IMR-90 (cell line): ENCODE measurements around the gene IL36G. TPM values are rescaled to one million over a fixed set of nuclear protein-coding genes. Genes with fewer than 3 reads are reported as not detected.

Source experiments
- ATAC-seq: fragments of 200-7000 bp; cut with Tn5 transposase; 2 replicates; pipeline ENCODE4 v1.9.1; 2020; ENCODE audit warnings: low read depth, mild to moderate bottlenecking, moderate library complexity
- BruUV-seq: library from RNA; stranded (reverse); fragments of 400-500 nt; replicated peaks from 2 replicates; lab custom pipeline; 2021; lab: Mats Ljungman, UMichigan
- CTCF ChIA-PET: fragments of 300-600 bp; formaldehyde crosslinking; extraction: SDS; loops from one replicate; lab custom pipeline; 2021; ENCODE audit warnings: antibody characterized with exemption; lab: Yijun Ruan, JAX
- POLR2A ChIA-PET: fragments of 300-600 bp; sonication (Branson Sonifier 250); formaldehyde crosslinking; loops from one replicate; lab custom pipeline; 2022; ENCODE audit warnings: antibody characterized with exemption; ENCODE audit not compliant: unreplicated experiment; lab: Charles Lee
- DNase-seq: peaks from one replicate; pipeline ENCODE4 v3.0.0; 2013
- H2AFZ ChIP-seq: replicated peaks from 2 replicates; pipeline ENCODE3; 2013; ENCODE audit warnings: low read length, mild to moderate bottlenecking; ENCODE audit not compliant: poor library complexity
- H2AK5ac ChIP-seq: 2 replicates; pipeline ENCODE4 v1.6.1; 2013; ENCODE audit warnings: low read depth, low read length, inconsistent platforms
- H2AK9ac ChIP-seq: replicated peaks from 2 replicates; pipeline ENCODE3; 2013; ENCODE audit warnings: mild to moderate bottlenecking, low read depth, low read length, moderate library complexity; ENCODE audit not compliant: poor library complexity
- H2BK120ac ChIP-seq: 2 replicates; pipeline ENCODE4 v1.6.1; 2013; ENCODE audit warnings: low read depth, low read length, inconsistent platforms
- H2BK15ac ChIP-seq: 3 replicates; pipeline ENCODE4 v1.6.1; 2013; ENCODE audit warnings: low read depth, low read length, inconsistent platforms
- H2BK20ac ChIP-seq: 2 replicates; pipeline ENCODE4 v1.6.1; 2013; ENCODE audit warnings: low read depth, mild to moderate bottlenecking, inconsistent platforms, low read length, moderate library complexity
- H2BK5ac ChIP-seq: 2 replicates; pipeline ENCODE4 v1.6.1; 2013; ENCODE audit warnings: mild to moderate bottlenecking, low read depth, low read length, inconsistent platforms; ENCODE audit not compliant: poor library complexity, severe bottlenecking
- H3K14ac ChIP-seq: replicated peaks from 2 replicates; pipeline ENCODE4 v1.6.1; 2013; ENCODE audit warnings: low read depth, low read length, inconsistent platforms
- H3K18ac ChIP-seq: 2 replicates; pipeline ENCODE4 v1.6.1; 2013; ENCODE audit warnings: low read depth, low read length, control low read depth
- H3K23ac ChIP-seq: 2 replicates; pipeline ENCODE4 v1.6.1; 2013; ENCODE audit warnings: low read depth, low read length, inconsistent platforms
- H3K27ac ChIP-seq: 2 replicates; pipeline ENCODE4 v1.5.1; 2013; ENCODE audit warnings: mild to moderate bottlenecking, control low read depth, low read length; ENCODE audit not compliant: insufficient read depth
- H3K27me3 ChIP-seq: 2 replicates; pipeline ENCODE4 v1.6.1; 2013; ENCODE audit warnings: low read length; ENCODE audit not compliant: control insufficient read depth, insufficient read depth
- H3K36me3 ChIP-seq: 2 replicates; pipeline ENCODE4 v1.6.1; 2013; ENCODE audit warnings: low read length, mixed read lengths; ENCODE audit not compliant: control insufficient read depth, insufficient read depth
- H3K4ac ChIP-seq: 2 replicates; pipeline ENCODE4 v1.6.1; 2013; ENCODE audit warnings: low read depth, low read length, inconsistent platforms
- H3K4me1 ChIP-seq: 2 replicates; pipeline ENCODE4 v1.6.1; 2013; ENCODE audit warnings: low read length, mixed read lengths; ENCODE audit not compliant: control insufficient read depth, insufficient read depth
- H3K4me2 ChIP-seq: 2 replicates; pipeline ENCODE4 v1.6.1; 2013; ENCODE audit warnings: low read depth, mild to moderate bottlenecking, control low read depth, low read length, moderate library complexity
- H3K4me3 ChIP-seq: 2 replicates; pipeline ENCODE4 v1.5.1; 2013; ENCODE audit warnings: low read depth, mild to moderate bottlenecking, control low read depth, low read length, moderate library complexity; ENCODE audit not compliant: insufficient read depth
- H3K56ac ChIP-seq: 2 replicates; pipeline ENCODE4 v1.6.1; 2013; ENCODE audit warnings: low read length, inconsistent platforms; ENCODE audit not compliant: insufficient read depth; ENCODE audit errors: extremely low read depth
- H3K79me1 ChIP-seq, 2 experiments: 2 replicates each; pipeline ENCODE4 v1.6.1; 2013; ENCODE audit warnings: low read length in 2 of 2, inconsistent platforms in 1 of 2, low read depth in 1 of 2
- H3K9ac ChIP-seq: 2 replicates; pipeline ENCODE4 v1.6.1; 2013; ENCODE audit warnings: low read depth, low read length, control low read depth
- H3K9me1 ChIP-seq: 2 replicates; pipeline ENCODE4 v1.6.1; 2013; ENCODE audit warnings: low read length, inconsistent platforms; ENCODE audit not compliant: insufficient read depth
- H3K9me3 ChIP-seq: 2 replicates; pipeline ENCODE4 v1.6.1; 2013; ENCODE audit warnings: low read length; ENCODE audit not compliant: control insufficient read depth, insufficient read depth
- H4K20me1 ChIP-seq: 2 replicates; pipeline ENCODE4 v1.6.1; 2013; ENCODE audit warnings: low read length, inconsistent platforms; ENCODE audit not compliant: insufficient read depth
- H4K5ac ChIP-seq: 2 replicates; pipeline ENCODE4 v1.6.1; 2013; ENCODE audit warnings: mild to moderate bottlenecking, low read depth, low read length, control low read depth
- H4K8ac ChIP-seq, 2 experiments: 2 replicates each; pipeline ENCODE4 v1.6.1; 2013; ENCODE audit warnings: low read depth in 2 of 2, low read length in 2 of 2, control low read depth in 1 of 2, inconsistent platforms in 1 of 2
- H4K91ac ChIP-seq: 2 replicates; pipeline ENCODE4 v1.6.1; 2013; ENCODE audit warnings: low read depth, low read length, inconsistent platforms; ENCODE audit not compliant: insufficient read depth
- BHLHE40 ChIP-seq: fragments of 150-350 bp; IDR thresholded peaks from 2 replicates; pipeline ENCODE4 v1.6.1; 2016; ENCODE audit warnings: mild to moderate bottlenecking, low read depth, low read length
- CEBPB ChIP-seq: IDR thresholded peaks from 2 replicates; pipeline ENCODE4 v1.6.1; 2012; ENCODE audit warnings: low read depth, low read length, improper control_type of control experiment
- CHD1 ChIP-seq: IDR thresholded peaks from 2 replicates; pipeline ENCODE4 v1.6.1; 2012; ENCODE audit warnings: low read depth, low read length, improper control_type of control experiment
- CTCF ChIP-seq: conservative IDR thresholded peaks from 2 replicates; pipeline ENCODE4 v1.5.1; 2012; ENCODE audit warnings: mild to moderate bottlenecking, low read depth, low read length, improper control_type of control experiment
- ELK1 ChIP-seq: fragments of 150-350 bp; IDR thresholded peaks from 2 replicates; pipeline ENCODE4 v1.6.1; 2016; ENCODE audit warnings: low read depth, mild to moderate bottlenecking, low read length, moderate library complexity, borderline replicate concordance
- FOS ChIP-seq: fragments of 150-350 bp; IDR thresholded peaks from 2 replicates; pipeline ENCODE4 v1.6.1; 2016; ENCODE audit warnings: low read depth, low read length
- MAFK ChIP-seq: IDR thresholded peaks from 2 replicates; pipeline ENCODE4 v1.6.1; 2012; ENCODE audit warnings: low read depth, low read length, improper control_type of control experiment
- MAZ ChIP-seq: IDR thresholded peaks from 2 replicates; pipeline ENCODE4 v1.6.1; 2012; ENCODE audit warnings: low read depth, mild to moderate bottlenecking, low read length, improper control_type of control experiment, moderate library complexity, borderline replicate concordance
- MXI1 ChIP-seq: IDR thresholded peaks from 2 replicates; pipeline ENCODE4 v1.6.1; 2012; ENCODE audit warnings: low read depth, mild to moderate bottlenecking, low read length, moderate library complexity, borderline replicate concordance
- NFE2L2 ChIP-seq: fragments of 150-350 bp; IDR thresholded peaks from 2 replicates; pipeline ENCODE4 v1.6.1; 2016; ENCODE audit warnings: low read depth, mild to moderate bottlenecking, low read length
- POLR2A ChIP-seq: IDR thresholded peaks from 2 replicates; pipeline ENCODE4 v1.6.1; 2012; ENCODE audit warnings: mild to moderate bottlenecking, low read depth, low read length
- RAD21 ChIP-seq: IDR thresholded peaks from 2 replicates; pipeline ENCODE4 v1.6.1; 2012; ENCODE audit warnings: low read length, improper control_type of control experiment
- RCOR1 ChIP-seq: IDR thresholded peaks from 2 replicates; pipeline ENCODE4 v1.6.1; 2012; ENCODE audit warnings: mild to moderate bottlenecking, low read length, improper control_type of control experiment; ENCODE audit not compliant: insufficient replicate concordance
- RFX5 ChIP-seq: IDR thresholded peaks from 2 replicates; pipeline ENCODE4 v1.8.0; 2012; ENCODE audit warnings: low read depth, mild to moderate bottlenecking, low read length, moderate library complexity
- SMC3 ChIP-seq: fragments of 150-350 bp; IDR thresholded peaks from 2 replicates; pipeline ENCODE4 v1.6.1; 2016; ENCODE audit warnings: low read depth, mild to moderate bottlenecking, antibody characterized with exemption, low read length, moderate library complexity
- USF2 ChIP-seq: fragments of 150-350 bp; IDR thresholded peaks from 2 replicates; pipeline ENCODE4 v1.6.1; 2017; ENCODE audit warnings: mild to moderate bottlenecking, antibody characterized with exemption, low read length, low read depth
- WGBS, 2 experiments: methylation state at CpG; one replicate each; pipeline versions ENCODE4 v1.1.5 to v1.1.7; 2013; ENCODE audit warnings: missing lambda C conversion rate in 2 of 2; ENCODE audit not compliant: insufficient read length in 1 of 2; ENCODE audit errors: extremely low coverage in 2 of 2; 5-methylcytosine and 5-hydroxymethylcytosine counted together
- dilution Hi-C: fragments of 300-500 bp; cut with HindIII; formaldehyde crosslinking; loops from one replicate; pipeline ENCODE4 v1.14.3; 2018; ENCODE audit warnings: low sequenced_read_pairs; ENCODE audit not compliant: unreplicated experiment
- in situ Hi-C: fragments of 300-500 bp; cut with MboI; formaldehyde crosslinking; loops from 3 replicates; pipeline ENCODE4 v1.14.3; 2019; ENCODE audit warnings: low sequenced_read_pairs, inconsistent platforms, mixed read lengths
- intact Hi-C: fragments of 100-400 bp; cut with micrococcal nuclease; formaldehyde crosslinking; loops from 2 replicates; pipeline ENCODE4 v1.10.0; 2022
- polyA plus RNA-seq, 3 experiments: library from polyadenylated mRNA; depleted of rRNA; stranded (reverse); fragments of >200 nt; gene quantifications; 2 replicates each; pipeline ENCODE4 v1.2.3, GENCODE V29; 2012; ENCODE audit warnings: low replicate concordance in 1 of 3
- total RNA-seq: library from RNA; depleted of rRNA; stranded (reverse); fragments of >200 nt; gene quantifications from 2 replicates; pipeline ENCODE4 v1.2.3, GENCODE V29; 2012

Gene IL36G
- total and polyA plus RNA-seq, 2 of the 4 experiments (the other 2 are of a cell fraction) = not detected

- intact Hi-C loops (no loop called here), dilution Hi-C loops (no loop called here), in situ Hi-C loops (no loop called here)
- WGBS, 2 experiments = 86% methylated on average over 10 of the region's 14 CpGs; no CpG with 5 or more reads in 1 of the 2 experiments
- Histone ChIP-seq H2BK20ac (no peak overlapping the region), H2AK9ac (no peak overlapping the region), H2AFZ (no peak overlapping the region), H4K20me1 (no peaks in the 10 kb centered on the region), H3K4me1 (no peaks in the 10 kb centered on the region), H3K4ac (no peak overlapping the region), H3K9ac (no peak overlapping the region), H3K4me2 (no peak overlapping the region), H2BK120ac (no peak overlapping the region), H4K5ac (no peak overlapping the region), H3K79me1 (no peaks in the 10 kb centered on the region), H3K56ac (no peak overlapping the region), H4K8ac (no peak overlapping the region), H3K18ac (no peak overlapping the region), H4K91ac (no peak overlapping the region), H3K4me3 (no peak overlapping the region), H3K9me1 (no peaks in the 10 kb centered on the region), H2BK15ac (no peak overlapping the region), H3K36me3 (no peaks in the 10 kb centered on the region), H3K27me3 (0 out of 2 replicates have a peak, but pooled peaks cover 1% of the 10 kb centered on the region), H2BK5ac (no peak overlapping the region), H3K27ac (no peak overlapping the region), H3K9me3 (peaks cover 3% of the 10 kb centered on the region; the same call in 1 of the 2 replicates), H2AK5ac (no peak overlapping the region), H3K23ac (no peak overlapping the region), H3K14ac (no peak overlapping the region)
- DNase-seq (no peak), ATAC-seq (no peak)
- no TSS peak for BruUV-seq
- ChIA-PET POLR2A (no interaction called here), CTCF (no interaction called here)
- no peak for TF ChIP-seq CEBPB
- TF ChIP-seq RAD21 = no peak
- TF ChIP-seq MXI1 = no peak
- TF ChIP-seq BHLHE40 = no peak
- no peak for TF ChIP-seq USF2
- TF ChIP-seq CTCF = no peak
- TF ChIP-seq NFE2L2 = no peak
- no peak for TF ChIP-seq RFX5
- TF ChIP-seq POLR2A = no peak
- no peak for TF ChIP-seq ELK1
- no peak for TF ChIP-seq RCOR1
- no peak for TF ChIP-seq MAZ
- TF ChIP-seq CHD1 = no peak
- no peak for TF ChIP-seq SMC3
- no peak for TF ChIP-seq MAFK
- no peak for TF ChIP-seq FOS
Observed at GRCh38 chr2:112995346-112995920, 17.6 kb downstream of the IL36G start.
